GM19043 (cell line): ENCODE results near the gene BATF2.
"Not testable (repeated sequence)": the region's sequence is repeated elsewhere in the genome, so short reads cannot be mapped to it uniquely, and the experiment has no call there.

ENCODE experiments used
- ATAC-seq: cut with Tn5 transposase; IDR thresholded peaks from one replicate; pipeline ENCODE4 v1.9.1; 2021; ENCODE audit warnings: low read depth; ENCODE audit not compliant: unreplicated experiment

Gene BATF2

DNA sequence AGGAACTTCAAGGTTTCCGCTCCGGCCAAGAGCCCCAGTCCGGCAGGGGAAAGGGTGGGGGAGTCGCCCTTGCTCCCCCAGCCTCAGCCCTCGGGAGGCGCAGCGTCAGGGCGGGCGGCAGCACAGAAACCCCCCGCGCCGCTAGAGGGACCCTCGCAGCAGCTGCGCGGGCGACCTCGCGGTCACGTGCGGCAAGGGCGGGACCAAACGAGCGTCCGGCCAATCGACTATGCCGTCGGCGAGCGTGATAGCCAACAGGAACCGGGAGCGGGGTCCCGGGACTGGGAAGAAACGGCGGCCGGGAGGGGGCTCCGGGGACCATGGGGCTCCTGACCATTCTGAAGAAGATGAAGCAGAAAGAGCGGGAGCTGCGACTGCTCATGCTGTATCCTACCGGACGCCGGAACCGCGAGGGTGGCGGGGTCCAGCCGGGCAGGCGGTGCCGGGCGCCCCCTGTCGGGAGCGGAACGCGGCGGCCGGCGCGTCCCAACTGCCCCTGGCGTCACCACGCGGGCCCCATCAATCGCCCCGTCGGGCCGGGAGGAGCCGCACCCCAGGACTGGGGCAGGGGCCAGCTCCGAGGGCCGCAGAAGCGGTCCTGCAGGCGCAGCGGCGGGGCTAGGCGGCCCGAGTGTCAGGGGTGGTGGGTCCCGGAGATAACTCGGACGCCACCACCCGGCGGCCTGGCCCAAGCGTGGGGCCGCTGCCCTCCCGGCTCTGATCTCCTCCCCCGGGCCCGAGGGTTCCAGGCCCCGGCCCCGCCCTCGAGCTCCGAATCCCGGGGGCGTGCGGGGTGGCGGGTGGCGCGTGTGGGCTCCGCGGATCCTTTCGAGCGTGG, 17.3 kb upstream of the BATF2 start, which contains the start of gene ARL2:
Gene ARL2 (plus strand): TSS at position 273 of the 838 bp plus-strand sequence. CDS start 48 bp downstream, at position 321.
- ATAC-seq: peak; percentile 55

DNA sequence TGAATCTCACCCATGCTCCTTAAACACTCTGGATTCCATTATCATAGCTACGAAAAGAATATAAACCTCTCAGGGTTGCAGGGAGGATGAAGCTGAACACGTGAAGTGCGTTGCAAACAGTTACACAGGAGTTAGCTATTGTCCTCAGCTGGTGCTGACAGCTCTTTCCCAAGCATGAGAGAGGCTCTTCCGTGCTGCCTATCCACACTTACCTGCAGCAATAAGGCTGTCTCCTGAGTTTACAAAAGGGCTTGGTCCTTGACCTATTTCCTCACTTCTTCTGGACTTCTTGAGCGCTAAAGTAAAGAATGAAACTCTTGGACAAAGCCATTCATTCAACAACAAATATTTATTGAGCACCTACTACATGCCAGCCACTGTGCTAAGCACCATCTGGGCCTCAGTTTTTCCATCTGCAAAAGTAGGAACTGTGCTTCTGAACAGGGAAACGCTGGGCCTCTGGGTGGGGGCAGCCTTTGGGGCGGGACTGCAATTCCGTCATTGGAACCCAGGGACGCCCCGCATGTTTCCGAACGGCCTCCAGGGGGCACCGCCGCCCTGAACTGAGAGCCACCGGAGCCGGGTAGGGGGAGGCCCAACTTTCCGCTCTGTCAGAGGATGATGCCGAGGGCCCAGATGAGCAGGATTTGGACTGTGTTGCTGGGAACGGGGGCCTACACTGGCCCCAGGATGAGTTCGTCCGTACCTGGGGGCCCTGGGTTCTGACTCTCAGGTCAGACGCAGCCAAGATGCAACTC, 16.5 kb upstream of the BATF2 start:
- peak; percentile 78 for ATAC-seq

DNA sequence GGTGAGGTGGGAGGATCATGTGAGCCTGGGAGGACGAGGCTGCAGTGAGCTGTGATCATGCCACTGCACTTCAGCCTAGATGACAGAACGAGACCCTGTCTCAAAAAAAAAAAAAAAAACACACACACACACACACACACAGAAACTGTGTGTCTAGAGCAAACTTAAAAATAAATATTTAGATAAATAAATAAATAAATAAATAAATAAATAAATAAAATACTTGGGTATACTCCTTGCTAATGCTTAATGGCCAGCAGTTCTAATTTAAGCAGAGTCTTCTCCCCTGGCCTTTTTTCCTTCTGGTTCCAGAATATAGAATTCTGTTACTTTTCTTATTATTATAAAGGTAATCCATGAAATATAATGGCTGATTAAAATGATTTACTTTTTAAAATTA, 12.1 kb upstream of the BATF2 start:
- no peak for ATAC-seq

DNA sequence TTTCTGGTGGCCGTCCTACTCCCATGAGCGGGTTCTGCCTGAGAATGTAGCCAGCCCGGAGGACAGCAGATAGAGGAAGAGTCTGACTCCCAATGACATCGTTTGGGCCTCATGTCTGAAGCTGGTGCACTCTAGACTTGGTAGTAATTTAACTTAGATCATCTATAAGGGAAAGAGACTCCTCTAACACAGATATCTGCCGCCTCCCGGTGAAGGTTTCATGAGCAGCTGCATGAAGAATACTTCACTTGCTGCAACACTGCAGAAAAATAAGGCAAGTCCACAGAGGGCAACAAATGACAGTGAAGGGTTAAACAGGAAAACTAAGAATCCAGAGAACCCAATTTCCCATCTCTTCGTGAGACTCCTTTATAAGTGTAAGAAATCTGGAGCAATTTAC, 11.2 kb upstream of the BATF2 start:
- no peak for ATAC-seq

DNA sequence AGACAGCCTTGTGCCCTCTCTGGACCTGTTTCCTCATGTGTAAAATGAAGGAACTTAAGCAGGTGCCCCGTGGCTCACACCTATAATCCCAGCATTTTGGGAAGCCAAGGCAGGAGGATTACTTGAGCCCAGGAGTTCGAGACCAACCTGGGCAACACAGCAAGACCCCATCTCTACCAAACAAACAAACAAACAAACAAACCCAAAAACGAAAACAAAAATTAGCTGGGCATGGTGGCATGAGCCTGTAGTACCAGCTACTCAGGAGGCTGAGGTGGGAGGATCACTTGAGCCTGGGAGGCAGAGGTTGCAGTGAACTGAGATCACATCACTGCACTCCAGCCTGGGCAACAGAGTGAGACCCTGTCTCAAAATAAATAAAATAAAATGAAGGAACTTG, 7.2 kb upstream of the BATF2 start:
- not testable (repeated sequence) for ATAC-seq

DNA sequence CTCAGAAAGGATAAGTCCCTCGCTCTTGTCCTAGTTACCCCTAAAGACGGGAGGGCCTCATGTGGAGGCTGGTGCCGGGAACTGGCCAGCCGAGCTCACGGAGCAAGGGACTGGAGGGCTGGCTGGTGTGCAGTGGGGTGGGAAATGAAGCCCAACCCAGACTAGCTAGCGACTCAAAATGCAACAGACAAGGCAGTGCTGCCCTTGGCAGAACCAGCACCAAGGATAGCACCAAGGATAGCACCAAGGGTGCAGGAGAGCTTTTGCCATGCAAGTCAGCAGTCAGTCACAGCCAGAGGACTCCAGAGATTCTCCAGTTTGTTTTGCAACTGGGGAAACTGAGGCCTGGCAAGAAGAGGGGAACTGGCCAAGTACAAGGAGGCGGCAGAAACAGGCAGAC, 6.5 kb upstream of the BATF2 start:
- ATAC-seq: no peak

DNA sequence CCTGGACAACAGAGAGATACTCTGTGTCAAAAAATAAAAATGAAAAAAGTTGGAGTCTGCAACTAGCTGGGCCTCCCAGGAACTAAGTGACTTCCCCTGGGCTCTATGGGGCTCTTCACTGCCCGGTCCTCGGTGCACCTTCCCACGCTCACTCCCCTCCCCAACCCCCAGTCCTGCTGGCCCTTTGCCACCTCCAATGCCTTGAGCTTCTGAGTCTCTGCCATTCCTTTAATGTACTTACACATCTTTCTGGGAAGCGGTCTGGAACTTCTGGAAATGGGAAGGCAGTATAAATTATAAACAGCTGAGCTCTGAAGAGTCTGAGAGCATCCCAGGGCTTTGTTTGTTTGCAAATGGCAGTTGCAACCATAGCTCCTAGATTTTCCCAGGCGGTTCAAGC, 5.9 kb upstream of the BATF2 start:
- no peak for ATAC-seq

DNA sequence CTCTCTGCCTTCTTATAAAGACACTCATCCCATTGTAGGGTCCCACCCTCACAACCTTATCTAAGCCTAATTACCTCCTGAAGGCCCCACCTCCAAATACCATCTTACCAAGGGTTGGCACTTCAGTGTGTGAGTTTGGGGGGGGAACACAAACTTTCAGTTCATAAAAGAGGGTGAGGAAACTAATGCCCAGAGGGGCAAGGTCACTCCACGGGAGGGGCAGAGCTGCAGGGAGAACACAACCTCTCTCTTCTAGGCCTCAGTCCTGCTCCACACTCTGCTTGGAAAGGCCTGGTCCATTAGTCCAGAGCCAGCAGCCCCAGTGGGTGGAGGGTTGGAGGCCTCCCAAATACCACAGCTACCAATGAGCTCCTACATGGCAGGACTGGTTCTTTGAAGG, 2.7 kb upstream of the BATF2 start:
- ATAC-seq: no peak

DNA sequence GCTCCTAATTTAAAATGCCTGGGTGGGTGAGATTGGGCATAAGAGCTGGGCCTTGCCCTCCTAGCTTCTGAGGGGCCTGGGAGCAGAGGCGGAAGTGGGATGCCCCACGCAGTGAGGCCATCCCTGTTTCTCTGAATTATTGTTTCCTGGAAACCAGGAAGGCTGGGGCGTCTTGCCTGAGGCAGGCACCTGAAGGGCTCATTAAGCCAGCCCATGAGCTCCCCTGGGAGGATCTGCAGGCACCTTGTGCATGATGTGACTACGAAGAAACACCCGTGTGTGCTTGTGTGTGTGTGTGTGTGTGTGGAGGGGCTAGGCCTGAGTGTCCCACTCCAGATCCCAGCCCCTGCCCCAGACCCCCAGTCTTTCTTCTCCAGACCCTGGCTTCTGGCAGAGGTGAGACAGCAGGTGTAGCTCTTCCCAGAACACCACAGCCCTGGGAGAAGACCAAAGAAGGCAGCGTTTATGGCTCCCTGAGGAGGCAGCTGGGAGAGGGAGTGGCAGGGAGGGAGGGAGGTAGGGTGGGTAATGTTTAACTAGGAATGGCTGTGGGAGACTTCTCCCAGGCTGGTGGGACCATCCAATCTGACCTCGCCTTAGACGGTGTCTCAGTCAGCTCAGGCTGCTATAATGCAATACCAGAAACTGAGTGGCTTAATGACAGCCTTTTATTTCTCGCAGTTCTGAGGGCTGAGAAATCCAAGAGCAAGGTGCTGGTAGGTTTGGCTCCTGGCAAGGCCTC, 2.1 kb upstream of the BATF2 start:
- no peak for ATAC-seq

DNA sequence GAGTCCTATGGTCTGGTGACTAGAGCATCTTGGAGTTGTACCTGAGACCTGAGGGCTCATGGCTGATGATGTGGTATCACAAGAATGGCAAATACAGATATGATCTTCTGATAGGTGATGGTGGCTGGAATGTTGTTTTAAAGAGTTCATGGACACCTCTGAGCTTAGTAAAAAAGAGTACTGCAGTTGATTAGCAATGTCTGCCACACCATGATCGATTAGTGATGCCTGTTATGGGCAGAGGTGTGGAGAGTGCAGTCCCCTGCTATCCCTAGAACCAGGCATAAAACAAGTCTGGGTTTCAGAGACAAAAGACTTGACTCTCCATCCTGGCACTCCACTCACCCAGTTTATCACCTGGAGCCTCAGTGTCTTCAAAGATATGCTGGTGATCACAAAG, 1.4 kb upstream of the BATF2 start:
- no peak for ATAC-seq

DNA sequence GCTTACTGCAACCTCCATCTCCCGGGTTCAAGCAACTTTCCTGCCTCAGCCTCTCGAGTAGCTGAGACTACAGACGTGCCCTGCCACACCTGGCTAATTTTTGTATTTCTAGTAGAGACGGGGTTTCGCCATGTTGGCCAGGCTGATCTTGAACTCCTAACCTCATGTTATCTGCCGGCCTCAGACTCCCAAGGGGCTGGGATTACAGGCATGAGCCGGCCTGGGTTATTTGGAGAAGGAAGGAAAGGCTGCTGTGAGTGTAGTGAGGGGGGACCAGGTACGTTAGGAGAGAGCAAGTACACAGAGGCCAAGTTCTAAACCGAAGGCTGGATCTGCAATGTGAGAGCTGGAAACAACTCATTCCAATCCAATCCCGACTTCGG, 453 bp downstream of the BATF2 start:
- ATAC-seq: no peak

DNA sequence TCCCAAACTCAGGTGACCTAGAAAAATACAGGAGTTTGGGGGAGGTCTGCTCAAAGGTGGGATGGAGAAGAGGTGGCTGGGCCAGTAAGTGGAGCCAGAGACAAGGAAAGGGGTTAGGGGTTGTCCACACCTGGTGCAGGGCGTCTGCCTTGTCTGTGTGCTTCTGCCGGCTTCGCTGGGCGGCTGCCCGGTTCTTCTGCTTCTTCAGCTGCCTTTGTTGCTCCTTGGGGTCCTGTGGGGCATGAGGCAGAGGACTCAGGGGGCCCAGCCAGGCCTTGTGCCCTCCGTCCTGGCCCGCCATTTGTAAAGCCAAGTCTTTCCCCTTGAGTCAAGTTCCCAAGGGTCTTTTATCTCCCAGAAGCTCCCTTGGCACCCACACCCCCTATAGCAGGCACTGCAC, 2.5 kb downstream of the BATF2 start:
- ATAC-seq: no peak

DNA sequence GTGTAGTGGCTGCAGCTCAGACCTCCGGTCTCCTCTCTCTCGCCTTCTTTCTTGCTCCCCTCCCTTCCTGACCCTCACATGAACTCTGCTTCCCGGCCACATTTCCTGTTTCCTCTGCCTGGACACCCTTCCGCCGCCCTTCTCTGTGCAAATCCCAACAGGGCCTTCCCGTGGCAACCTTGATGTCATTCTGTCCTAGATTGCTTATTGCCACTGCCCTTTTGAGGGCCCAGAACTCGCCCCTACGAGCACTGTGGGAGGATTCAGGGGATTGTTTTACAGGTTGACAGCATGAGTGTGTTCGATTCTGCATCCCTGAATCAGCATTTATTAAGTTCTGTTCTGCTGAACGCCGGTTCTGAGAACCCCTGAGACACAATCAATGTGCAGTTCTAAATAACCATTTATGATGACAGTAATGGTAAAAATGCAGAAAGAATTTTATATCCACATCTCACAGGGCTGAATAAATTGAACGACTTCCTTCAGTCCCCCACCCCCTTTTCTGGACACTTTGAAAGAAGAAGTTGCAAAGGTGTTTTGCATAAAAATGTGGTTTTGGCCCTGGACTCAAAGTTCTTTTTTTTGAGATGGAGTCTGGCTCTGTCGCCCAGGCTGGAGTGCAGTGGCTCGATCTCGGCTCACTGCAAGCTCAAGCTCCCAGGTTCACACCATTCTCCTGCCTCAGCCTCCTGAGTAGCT, 6.4 kb downstream of the BATF2 start:
- no peak for ATAC-seq

DNA sequence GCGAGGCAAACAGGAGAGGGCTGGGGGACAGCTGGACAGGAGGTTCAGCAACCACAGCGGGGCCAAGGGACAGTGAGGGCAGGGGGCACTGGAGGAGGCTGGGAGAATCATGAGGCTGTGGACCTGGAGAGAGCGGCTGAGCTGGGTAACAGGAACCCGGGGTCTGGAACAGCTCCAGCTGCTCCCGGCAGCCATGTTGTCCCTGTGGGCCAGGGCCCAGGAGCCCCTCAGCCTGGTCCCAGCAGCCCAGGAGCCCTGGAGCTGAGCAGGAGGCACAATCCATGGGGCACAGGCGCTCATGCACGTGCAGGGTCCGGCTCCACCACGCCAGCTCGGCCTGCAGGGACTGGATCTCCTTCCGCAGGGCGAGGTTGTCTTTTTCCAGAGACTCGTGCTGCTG, 7.4 kb downstream of the BATF2 start:
- no peak for ATAC-seq

DNA sequence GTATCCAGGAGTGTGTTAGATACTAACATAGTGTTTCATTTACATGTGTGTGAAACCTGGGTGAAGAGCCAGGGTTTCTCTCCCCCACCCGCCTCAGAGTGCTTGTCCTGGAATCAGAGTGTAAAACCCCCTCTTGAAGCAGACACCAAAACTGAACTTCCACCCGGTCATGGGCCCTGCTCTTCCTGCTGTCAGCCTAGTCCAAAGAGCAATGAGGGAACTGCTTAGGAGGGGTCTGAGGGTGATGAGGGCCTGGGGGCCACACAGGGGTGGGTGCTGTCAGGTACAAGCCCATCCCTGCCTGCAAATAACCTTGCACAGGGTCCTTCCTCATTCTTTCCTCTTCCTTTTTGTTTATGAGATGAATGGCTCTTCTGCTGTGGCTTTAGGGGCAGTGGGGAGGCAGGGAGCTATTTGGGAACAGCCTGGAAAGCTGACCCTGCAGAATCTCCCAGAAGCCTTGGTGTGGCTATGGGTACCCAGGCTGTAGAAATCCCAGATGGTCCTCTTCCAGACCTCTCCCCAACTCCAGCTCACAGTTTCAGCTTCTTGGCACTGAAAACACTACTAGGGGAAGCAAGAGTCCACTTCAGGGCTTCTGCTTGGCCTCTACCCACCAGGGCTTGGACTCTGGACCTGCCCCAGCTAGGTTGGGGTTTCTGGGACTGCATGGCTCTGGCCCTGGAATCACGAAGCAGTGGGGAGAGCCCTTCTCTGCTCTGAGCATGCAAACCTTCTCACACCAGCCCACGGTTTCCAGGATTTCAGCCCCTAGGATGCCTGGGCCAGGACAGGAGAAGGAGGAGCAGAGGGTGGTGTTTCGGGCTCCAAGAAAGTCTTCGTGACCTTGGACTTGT, 8.5 kb downstream of the BATF2 start:
- ATAC-seq: no peak

DNA sequence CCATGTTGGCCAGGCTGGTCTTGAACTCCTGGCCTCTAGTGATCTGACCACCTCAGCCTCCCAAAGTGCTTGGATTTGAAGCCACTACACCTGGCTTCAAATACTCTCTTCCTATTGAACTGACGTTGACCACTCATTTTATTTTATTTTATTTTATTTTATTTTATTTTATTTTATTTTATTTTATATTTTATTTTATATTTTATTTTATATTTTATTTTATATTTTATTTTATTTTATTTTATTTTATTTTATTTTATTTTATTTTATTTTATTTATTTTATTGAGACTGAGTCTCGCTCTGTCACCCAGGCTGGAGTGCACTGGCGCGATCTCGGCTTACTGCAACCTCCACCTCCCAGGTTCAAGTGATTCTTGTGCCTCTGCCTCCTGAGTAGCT, 13.4 kb downstream of the BATF2 start:
- ATAC-seq: not testable (repeated sequence)

DNA sequence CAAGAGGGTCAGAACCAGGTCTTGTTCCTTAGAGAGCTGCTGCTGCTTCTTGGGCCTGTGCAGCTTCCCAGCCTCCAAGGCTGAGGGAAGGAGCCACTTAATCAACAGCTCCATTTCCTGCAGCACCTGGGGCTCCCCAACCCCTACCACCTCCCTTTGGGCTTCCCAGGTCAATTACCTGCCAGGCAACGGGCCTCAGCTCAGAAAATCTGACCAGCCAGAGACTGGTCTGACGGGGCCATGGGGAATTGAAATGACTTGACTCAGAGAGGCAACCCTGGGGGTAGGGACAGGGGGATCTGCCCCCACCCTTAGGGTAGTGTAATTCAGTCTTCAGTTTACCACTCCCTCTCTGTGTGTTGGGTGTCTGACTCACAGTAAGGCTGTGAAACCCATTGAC, 20.1 kb downstream of the BATF2 start:
- ATAC-seq: no peak

DNA sequence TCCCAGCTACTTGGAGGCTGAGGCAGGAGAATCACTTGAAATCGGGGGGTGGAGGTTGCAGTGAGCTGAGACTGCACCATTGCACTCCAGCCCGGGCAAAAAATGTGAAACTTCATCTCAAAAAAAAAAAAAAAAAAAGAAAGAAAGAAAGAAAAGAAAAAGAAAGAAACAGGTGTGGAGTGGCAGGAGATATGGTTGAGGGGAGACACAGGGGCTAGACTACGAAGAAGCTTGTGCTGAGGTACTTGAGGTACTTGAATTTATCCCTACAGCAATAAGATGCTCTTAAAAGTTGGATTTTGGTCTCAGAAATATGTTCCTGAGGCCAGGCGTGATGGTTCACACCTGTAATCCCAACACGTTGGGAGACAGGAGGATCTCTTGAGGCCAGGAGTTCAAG, 22.6 kb downstream of the BATF2 start:
- no peak for ATAC-seq

DNA sequence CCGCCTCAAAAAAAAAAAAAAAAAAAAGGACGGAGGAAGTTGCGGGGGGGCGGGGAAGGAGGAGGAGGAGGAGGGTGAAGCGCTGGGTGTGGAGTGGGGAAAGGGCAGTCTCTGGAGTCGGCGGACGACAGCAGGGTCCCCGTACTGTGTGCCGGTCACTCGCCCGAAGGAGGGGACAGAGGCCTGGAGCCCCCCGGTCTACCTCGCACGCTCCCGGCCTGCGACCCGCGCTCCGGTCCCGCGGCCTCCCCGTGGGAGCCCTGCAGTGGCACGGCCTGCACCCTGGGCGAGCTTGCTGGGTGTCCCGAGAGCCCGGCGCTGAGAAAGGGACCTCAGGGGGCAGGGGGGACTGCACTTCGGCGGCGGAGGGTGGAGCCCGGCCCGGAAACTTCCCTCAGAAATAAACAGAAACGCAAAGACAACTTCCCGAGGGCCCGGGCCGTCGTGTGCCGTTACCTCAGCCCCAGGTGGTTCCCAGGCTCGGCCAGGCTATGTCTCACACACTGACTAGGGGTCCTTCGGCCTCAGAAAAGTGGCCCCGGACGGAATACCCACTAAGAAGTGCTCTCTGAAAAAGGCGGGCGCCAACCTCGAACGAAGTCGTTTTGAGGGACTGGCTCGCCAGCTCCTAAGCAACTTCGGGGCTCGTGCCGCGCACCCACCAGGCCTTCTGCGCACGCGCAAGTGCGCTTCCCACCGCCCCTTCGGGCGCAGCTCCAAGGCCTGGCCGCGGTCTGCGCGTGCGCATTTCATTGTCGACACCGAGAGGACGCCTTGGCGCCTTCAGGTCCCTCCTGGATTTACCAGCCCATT, 25.1 kb downstream of the BATF2 start, which contains the start of gene MAJIN:
Gene MAJIN (minus strand): TSS at position 688 of the 813 bp plus-strand sequence. CDS start 12,703 bp downstream, outside the sequence.
- no peak for ATAC-seq
